ENCODE measurements around the gene WDR77. TPM values are rescaled to one million over a fixed set of nuclear protein-coding genes. Genes with fewer than 3 reads are reported as not detected.

The WDR77 gene
- total RNA-seq, 1 donor = 29.7 TPM

GRCh38 chr1:111490220-111490619, 41.2 kb upstream of the WDR77 start:
- no peaks in the 10 kb centered on the region for H3K36me3 ChIP-seq (ENCODE audit: insufficient read depth, low read length)
- no peak overlapping the region for H2AFZ ChIP-seq (ENCODE audit: low read length)
- no peak overlapping the region for H3K27ac ChIP-seq (ENCODE audit: low read depth, low read length)
- H3K4me2 ChIP-seq (ENCODE audit: insufficient read depth, low read length) = no peak overlapping the region
- no peaks in the 10 kb centered on the region for H3K79me2 ChIP-seq (ENCODE audit: insufficient read depth, low read length)
- H3K9me3 ChIP-seq (ENCODE audit: low read depth, low read length) = no peaks in the 10 kb centered on the region
- DNase-seq (ENCODE audit: insufficient read length, low spot score, missing footprints) = no peak
- no peak overlapping the region for H3K4me3 ChIP-seq (ENCODE audit: insufficient read depth, low read length)
- H4K20me1 ChIP-seq (ENCODE audit: insufficient read depth, low read length) = no peaks in the 10 kb centered on the region
- H3K27me3 ChIP-seq (ENCODE audit: insufficient read depth, low read length) = peaks cover 10% of the 10 kb centered on the region
- no peak for TF ChIP-seq CTCF (IDR thresholded peaks at IDR 0.05; ENCODE audit: extremely low read depth, low read depth, low read length)
- no peaks in the 10 kb centered on the region for H3K4me1 ChIP-seq (ENCODE audit: insufficient read depth, low read length)

- H3K4me1 ChIP-seq (ENCODE audit: insufficient read depth, low read length) = no peaks in the 10 kb centered on the region
- peaks cover 10% of the 10 kb centered on the region for H3K27me3 ChIP-seq (ENCODE audit: insufficient read depth, low read length)
- H3K36me3 ChIP-seq (ENCODE audit: insufficient read depth, low read length) = no peaks in the 10 kb centered on the region
- no peaks in the 10 kb centered on the region for H4K20me1 ChIP-seq (ENCODE audit: insufficient read depth, low read length)
- no peak overlapping the region for H3K4me3 ChIP-seq (ENCODE audit: insufficient read depth, low read length)
- no peaks in the 10 kb centered on the region for H3K9me3 ChIP-seq (ENCODE audit: low read depth, low read length)
- no peak overlapping the region for H3K27ac ChIP-seq (ENCODE audit: low read depth, low read length)
- no peak for DNase-seq (ENCODE audit: insufficient read length, low spot score, missing footprints)
- no peak overlapping the region for H3K4me2 ChIP-seq (ENCODE audit: insufficient read depth, low read length)
- no peaks in the 10 kb centered on the region for H3K79me2 ChIP-seq (ENCODE audit: insufficient read depth, low read length)
- TF ChIP-seq CTCF (IDR thresholded peaks at IDR 0.05; ENCODE audit: extremely low read depth, low read depth, low read length) = no peak
- no peak overlapping the region for H2AFZ ChIP-seq (ENCODE audit: low read length)
Measured at GRCh38 chr1:111489604-111490003, 40.5 kb upstream of the WDR77 start.

- H2AFZ ChIP-seq (ENCODE audit: low read length) = no peak overlapping the region
- H3K27ac ChIP-seq (ENCODE audit: low read depth, low read length) = no peak overlapping the region
- H3K36me3 ChIP-seq (ENCODE audit: insufficient read depth, low read length) = no peaks in the 10 kb centered on the region
- H3K27me3 ChIP-seq (ENCODE audit: insufficient read depth, low read length) = peaks cover 6% of the 10 kb centered on the region
- H3K4me3 ChIP-seq (ENCODE audit: insufficient read depth, low read length) = no peak overlapping the region
- H4K20me1 ChIP-seq (ENCODE audit: insufficient read depth, low read length) = no peaks in the 10 kb centered on the region
- no peaks in the 10 kb centered on the region for H3K79me2 ChIP-seq (ENCODE audit: insufficient read depth, low read length)
- no peak for TF ChIP-seq CTCF (IDR thresholded peaks at IDR 0.05; ENCODE audit: extremely low read depth, low read depth, low read length)
- H3K4me1 ChIP-seq (ENCODE audit: insufficient read depth, low read length) = no peaks in the 10 kb centered on the region
- DNase-seq (ENCODE audit: insufficient read length, low spot score, missing footprints) = no peak
- no peak overlapping the region for H3K4me2 ChIP-seq (ENCODE audit: insufficient read depth, low read length)
- no peaks in the 10 kb centered on the region for H3K9me3 ChIP-seq (ENCODE audit: low read depth, low read length)
Measured at GRCh38 chr1:111488669-111489068, 39.6 kb upstream of the WDR77 start.

GRCh38 chr1:111487133-111487532, 38.1 kb upstream of the WDR77 start:
- Histone ChIP-seq H3K27me3 (ENCODE audit: insufficient read depth, low read length) (peaks cover 4% of the 10 kb centered on the region), H3K79me2 (ENCODE audit: insufficient read depth, low read length) (no peaks in the 10 kb centered on the region), H3K9me3 (ENCODE audit: low read depth, low read length) (no peaks in the 10 kb centered on the region), H3K4me2 (ENCODE audit: insufficient read depth, low read length) (no peak overlapping the region), H2AFZ (ENCODE audit: low read length) (no peak overlapping the region), H4K20me1 (ENCODE audit: insufficient read depth, low read length) (no peaks in the 10 kb centered on the region), H3K4me1 (ENCODE audit: insufficient read depth, low read length) (peaks cover 6% of the 10 kb centered on the region), H3K36me3 (ENCODE audit: insufficient read depth, low read length) (no peaks in the 10 kb centered on the region), H3K4me3 (ENCODE audit: insufficient read depth, low read length) (no peak overlapping the region), H3K27ac (ENCODE audit: low read depth, low read length) (no peak overlapping the region)
- no peak for TF ChIP-seq CTCF (IDR thresholded peaks at IDR 0.05; ENCODE audit: extremely low read depth, low read depth, low read length)
- DNase-seq (ENCODE audit: insufficient read length, low spot score, missing footprints) = no peak
